NB4 (cell line): ENCODE data around the gene KCNK16.

Experiments
- DNase-seq: peaks from one replicate; pipeline ENCODE4 v3.0.0; 2010; ENCODE audit warnings: low read depth
- H3K4me3 ChIP-seq: one replicate; pipeline ENCODE4 v1.5.1; 2011; ENCODE audit warnings: mild to moderate bottlenecking, low read depth, low read length, moderate library complexity
- CTCF ChIP-seq: IDR thresholded peaks from one replicate; pipeline ENCODE4 v1.5.1; 2012; ENCODE audit warnings: low read depth, low read length
- MAX ChIP-seq: IDR thresholded peaks from 2 replicates; pipeline ENCODE4 v1.6.1; 2011; ENCODE audit warnings: low read depth, low read length
- MYC ChIP-seq: IDR thresholded peaks from 2 replicates; pipeline ENCODE4 v1.6.1; 2011; ENCODE audit warnings: low read depth, low read length
- POLR2A ChIP-seq: IDR thresholded peaks from 2 replicates; pipeline ENCODE4 v1.6.1; 2011; ENCODE audit warnings: mild to moderate bottlenecking; ENCODE audit not compliant: insufficient read length; ENCODE audit errors: extremely low read depth

Gene KCNK16

GRCh38 chr6:39330476-39330875 is 8.0 kb upstream of the KCNK16 start:
- no peak overlapping the region for H3K4me3 ChIP-seq
- no peak for DNase-seq
- no peak for TF ChIP-seq CTCF
- no peak for TF ChIP-seq MYC
- no peak for TF ChIP-seq MAX
- TF ChIP-seq POLR2A = no peak

GRCh38 chr6:39330057-39330456 is 7.6 kb upstream of the KCNK16 start:
- TF ChIP-seq MAX (no peak), CTCF (no peak), MYC (no peak), POLR2A (no peak)
- peak; percentile 67 for DNase-seq
- H3K4me3 ChIP-seq = no peak overlapping the region

- H3K4me3 ChIP-seq = no peak overlapping the region
- no peak for DNase-seq
- TF ChIP-seq MYC (no peak), CTCF (no peak), POLR2A (no peak), MAX (no peak)
These were observed 5.6 kb upstream of the KCNK16 start for GRCh38 chr6:39328066-39328465.

- DNase-seq = no peak
- H3K4me3 ChIP-seq = no peak overlapping the region
- TF ChIP-seq MAX (no peak), MYC (no peak), POLR2A (no peak), CTCF (no peak)
These were observed 5.0 kb upstream of the KCNK16 start for GRCh38 chr6:39327507-39327906.

GRCh38 chr6:39321761-39322160 is 741 bp downstream of the KCNK16 start:
- no peak overlapping the region for H3K4me3 ChIP-seq
- no peak for DNase-seq
- no peak for TF ChIP-seq CTCF
- no peak for TF ChIP-seq POLR2A
- TF ChIP-seq MAX = no peak
- no peak for TF ChIP-seq MYC

GRCh38 chr6:39320363-39320984 is 2.0 kb downstream of the KCNK16 start:
- DNase-seq = no peak
- TF ChIP-seq MAX (no peak), POLR2A (no peak), MYC (no peak), CTCF (no peak)
- no peak overlapping the region for H3K4me3 ChIP-seq
